Karpas-422 (cell line): ENCODE results near the gene ZBTB7B. TPM values are rescaled to one million over a fixed set of nuclear protein-coding genes. Genes with fewer than 3 reads are reported as not detected.
"Not testable (repeated sequence)": the region's sequence is repeated elsewhere in the genome, so short reads cannot be mapped to it uniquely, and the experiment has no call there.

ENCODE experiments used
- DNase-seq: peaks from one replicate; pipeline ENCODE4 v3.0.0-alpha.2; 2015
- H2AFZ ChIP-seq: fragments of 200-600 bp; sonication (generic); 2 replicates; pipeline ENCODE4 v1.6.1; 2014; ENCODE audit warnings: antibody characterized with exemption, low read length, mixed read lengths
- H3K27ac ChIP-seq: fragments of 200-600 bp; sonication (generic); 2 replicates; pipeline ENCODE4 v1.5.1; 2014; ENCODE audit warnings: mild to moderate bottlenecking, low read length, moderate library complexity
- H3K27me3 ChIP-seq: fragments of 200-600 bp; sonication (generic); 2 replicates; pipeline ENCODE4 v1.6.1; 2014; ENCODE audit warnings: low read length, mixed read lengths
- H3K36me3 ChIP-seq: fragments of 200-600 bp; sonication (generic); 2 replicates; pipeline ENCODE4 v1.6.1; 2014; ENCODE audit warnings: low read length, mixed read lengths; ENCODE audit not compliant: insufficient read depth
- H3K4me1 ChIP-seq: fragments of 200-600 bp; sonication (generic); 2 replicates; pipeline ENCODE4 v1.6.1; 2014; ENCODE audit warnings: mild to moderate bottlenecking, low read length, mixed read lengths
- H3K4me2 ChIP-seq: fragments of 200-600 bp; sonication (generic); 2 replicates; pipeline ENCODE4 v1.6.1; 2014; ENCODE audit warnings: low read length, low read depth, mild to moderate bottlenecking; ENCODE audit not compliant: poor library complexity, severe bottlenecking
- H3K4me3 ChIP-seq: fragments of 200-600 bp; sonication (generic); 2 replicates; pipeline ENCODE4 v1.5.1; 2014; ENCODE audit warnings: mild to moderate bottlenecking, antibody characterized with exemption, low read length, mixed read lengths
- H3K79me2 ChIP-seq: fragments of 200-600 bp; sonication (generic); 2 replicates; pipeline ENCODE4 v1.6.1; 2014; ENCODE audit warnings: mild to moderate bottlenecking, low read length, mixed read lengths
- H3K9ac ChIP-seq: fragments of 200-600 bp; sonication (generic); 2 replicates; pipeline ENCODE4 v1.6.0; 2014; ENCODE audit warnings: low read length
- H3K9me2 ChIP-seq: fragments of 200-600 bp; sonication (generic), shearing (Covaris generic); replicated peaks from 2 replicates; pipeline ENCODE4 v1.6.0; 2014; ENCODE audit warnings: mild to moderate bottlenecking, low read length, moderate library complexity; ENCODE audit not compliant: insufficient read depth
- H3K9me3 ChIP-seq: fragments of 300-700, 200-600 bp; sonication (generic); 2 replicates; pipeline ENCODE4 v1.6.1; 2014; ENCODE audit warnings: low read length, mixed read lengths
- H4K20me1 ChIP-seq: fragments of 200-600 bp; sonication (generic); 2 replicates; pipeline ENCODE4 v1.6.1; 2014; ENCODE audit warnings: mild to moderate bottlenecking, antibody characterized with exemption, low read length, low read depth; ENCODE audit not compliant: insufficient read depth
- total RNA-seq: library from RNA; depleted of rRNA; stranded (reverse); fragments of >200 nt; shearing (Covaris generic); gene quantifications from 2 replicates; pipeline ENCODE4 v1.2.3, GENCODE V29; 2014; ENCODE audit warnings: low replicate concordance

The ZBTB7B gene
- total RNA-seq, 1 experiment from 2014 or later, result 17.1 TPM

- peaks cover 46% of the 10 kb centered on the region for H3K79me2 ChIP-seq
- H3K27ac ChIP-seq, result peak overlapping the region; percentile 94
- H3K4me2 ChIP-seq, result peak overlapping the region; percentile 23
Measured at GRCh38 chr1:154977762-154978161, 24.8 kb upstream of the ZBTB7B start.

GRCh38 chr1:154978360-154978759 is 24.2 kb upstream of the ZBTB7B start:
- Histone ChIP-seq H3K9ac (no peak overlapping the region), H3K4me3 (no peak overlapping the region), H3K79me2 (peaks cover 44% of the 10 kb centered on the region), H3K4me1 (peaks cover 29% of the 10 kb centered on the region), H3K27ac (peak overlapping the region; percentile 94; the same call in 1 of the 2 replicates), H2AFZ (no peak overlapping the region), H4K20me1 (no peaks in the 10 kb centered on the region), H3K9me2 (no peaks in the 10 kb centered on the region), H3K9me3 (no peaks in the 10 kb centered on the region), H3K27me3 (no peaks in the 10 kb centered on the region), H3K36me3 (peaks cover 26% of the 10 kb centered on the region), H3K4me2 (no peak overlapping the region)
- no peak for DNase-seq

More at GRCh38 chr1:154977762-154978161, 24.8 kb upstream of the ZBTB7B start:
- Histone ChIP-seq H3K36me3 (peaks cover 26% of the 10 kb centered on the region), H3K4me1 (peaks cover 33% of the 10 kb centered on the region)
- H3K9ac ChIP-seq, H2AFZ ChIP-seq, H4K20me1 ChIP-seq, DNase-seq, H3K9me2 ChIP-seq, H3K4me3 ChIP-seq, H3K27me3 ChIP-seq, H3K9me3 ChIP-seq: not testable (repeated sequence)

GRCh38 chr1:154982341-154982740 is 20.3 kb upstream of the ZBTB7B start:
- H3K9me2 ChIP-seq, result no peaks in the 10 kb centered on the region
- peaks cover 33% of the 10 kb centered on the region for H3K79me2 ChIP-seq
- H3K36me3 ChIP-seq, result peaks cover 20% of the 10 kb centered on the region
- peak overlapping the region; percentile 86 for H3K4me2 ChIP-seq
- no peak for DNase-seq
- no peaks in the 10 kb centered on the region for H4K20me1 ChIP-seq
- H3K9ac ChIP-seq, result peak overlapping the region; percentile 62
- H3K27ac ChIP-seq, result peak overlapping the region; percentile 67
- peak overlapping the region; percentile 92 for H3K4me3 ChIP-seq
- H3K4me1 ChIP-seq, result peaks cover 21% of the 10 kb centered on the region
- no peaks in the 10 kb centered on the region for H3K9me3 ChIP-seq
- no peaks in the 10 kb centered on the region for H3K27me3 ChIP-seq
- H2AFZ ChIP-seq, result no peak overlapping the region

GRCh38 chr1:154982897-154983648 is 19.5 kb upstream of the ZBTB7B start, which contains the start of gene FLAD1:
TSS of gene FLAD1 (plus strand) at chr1:154983344. CDS start at chr1:154983695, 351 bp downstream.
- H3K27me3 ChIP-seq, result no peaks in the 10 kb centered on the region
- peak within 1 kb of the TSS; percentile 86 for H3K4me2 ChIP-seq
- H3K9ac ChIP-seq, result peak within 1 kb of the TSS; percentile 91
- H3K9me2 ChIP-seq, result no peaks in the 10 kb centered on the region
- peaks cover 27% of the 10 kb centered on the region for H3K79me2 ChIP-seq
- peaks cover 17% of the 10 kb centered on the region for H3K4me1 ChIP-seq
- no peaks in the 10 kb centered on the region for H3K9me3 ChIP-seq
- H3K36me3 ChIP-seq, result peaks cover 20% of the 10 kb centered on the region
- H2AFZ ChIP-seq, result peak within 1 kb of the TSS; percentile 50; the same call in 1 of the 2 replicates
- H3K4me3 ChIP-seq, result peak within 1 kb of the TSS; percentile 92
- DNase-seq, result peak; percentile 99
- H4K20me1 ChIP-seq, result no peaks in the 10 kb centered on the region
- peak within 1 kb of the TSS; percentile 67 for H3K27ac ChIP-seq

GRCh38 chr1:154983776-154984466 is 18.7 kb upstream of the ZBTB7B start:
- Histone ChIP-seq H3K4me1 (peaks cover 17% of the 10 kb centered on the region), H3K79me2 (peaks cover 23% of the 10 kb centered on the region), H3K9me2 (no peaks in the 10 kb centered on the region), H3K9me3 (no peaks in the 10 kb centered on the region), H4K20me1 (no peaks in the 10 kb centered on the region), H2AFZ (no peak overlapping the region), H3K9ac (peak overlapping the region; percentile 91), H3K27me3 (no peaks in the 10 kb centered on the region), H3K27ac (peak overlapping the region; percentile 64; the same call in 1 of the 2 replicates), H3K4me2 (peak overlapping the region; percentile 86), H3K36me3 (peaks cover 21% of the 10 kb centered on the region), H3K4me3 (peak overlapping the region; percentile 92)
- no peak for DNase-seq

- DNase-seq, H3K9me2 ChIP-seq, H4K20me1 ChIP-seq, H3K9me3 ChIP-seq, H3K4me3 ChIP-seq, H3K9ac ChIP-seq, H3K4me2 ChIP-seq, H2AFZ ChIP-seq, H3K27ac ChIP-seq, H3K27me3 ChIP-seq: not testable (repeated sequence)
- Histone ChIP-seq H3K79me2 (peaks cover 23% of the 10 kb centered on the region), H3K4me1 (peaks cover 17% of the 10 kb centered on the region), H3K36me3 (peaks cover 14% of the 10 kb centered on the region; the same call in 1 of the 2 replicates)
Measured at GRCh38 chr1:154986736-154987135, 15.9 kb upstream of the ZBTB7B start.

GRCh38 chr1:154987326-154987725 is 15.3 kb upstream of the ZBTB7B start:
- no peaks in the 10 kb centered on the region for H3K9me3 ChIP-seq
- no peak overlapping the region for H3K9ac ChIP-seq
- H3K4me3 ChIP-seq, result no peak overlapping the region
- peaks cover 23% of the 10 kb centered on the region for H3K79me2 ChIP-seq
- H2AFZ ChIP-seq, result no peak overlapping the region
- no peak for DNase-seq
- H3K36me3 ChIP-seq, result peaks cover 14% of the 10 kb centered on the region; the same call in 1 of the 2 replicates
- H3K4me2 ChIP-seq, result no peak overlapping the region
- H3K27ac ChIP-seq, result no peak overlapping the region
- peaks cover 15% of the 10 kb centered on the region for H3K4me1 ChIP-seq
- H3K9me2 ChIP-seq, result no peaks in the 10 kb centered on the region
- H3K27me3 ChIP-seq, result no peaks in the 10 kb centered on the region
- no peaks in the 10 kb centered on the region for H4K20me1 ChIP-seq
